Activated T-helper 17 cell treated with anti-CD3 and anti-CD28 coated beads, Interleukin-2, amount 50 U/mL, for 72 hours (primary cell): ENCODE measurements around the gene PRPF31. TPM values are rescaled to one million over a fixed set of nuclear protein-coding genes. Genes with fewer than 3 reads are reported as not detected.
A peak's percentile ranks its signal among the peaks of the same experiment; 100 is the strongest.
"Not testable (repeated sequence)": the region's sequence is repeated elsewhere in the genome, so short reads cannot be mapped to it uniquely, and the experiment has no call there.

ENCODE experiments used
- ATAC-seq: fragments of 150-1000 bp; cut with Tn5 transposase; replicated peaks from 2 replicates; pipeline ENCODE4 v1.10.0; 2021; ENCODE audit warnings: mild to moderate bottlenecking, moderate library complexity
- H3K27ac Mint-ChIP-seq: one replicate; pipeline ENCODE4 v1.8.0; 2022; ENCODE audit warnings: mixed read lengths
- H3K27me3 Mint-ChIP-seq: one replicate; pipeline ENCODE4 v1.8.0; 2022; ENCODE audit warnings: mixed read lengths
- H3K36me3 Mint-ChIP-seq: one replicate; pipeline ENCODE4 v1.8.0; 2022; ENCODE audit warnings: low read depth, mild to moderate bottlenecking, mixed read lengths
- H3K4me1 Mint-ChIP-seq: one replicate; pipeline ENCODE4 v1.8.0; 2022; ENCODE audit warnings: mixed read lengths
- H3K4me3 Mint-ChIP-seq: one replicate; pipeline ENCODE4 v1.8.0; 2022; ENCODE audit warnings: mild to moderate bottlenecking, mixed read lengths
- H3K9me3 Mint-ChIP-seq: one replicate; pipeline ENCODE4 v1.8.0; 2022; ENCODE audit warnings: mixed read lengths
- total RNA-seq, 2 donors: library from RNA; stranded (reverse); gene quantifications; one replicate each; pipeline ENCODE4 v1.2.3, GENCODE V29; 2022

Gene PRPF31
- total RNA-seq: 10 to 100 TPM; 56.4 to 99.2 TPM

- Mint-ChIP-seq H3K27ac (peak within 1 kb of the TSS; percentile 94), H3K27me3 (no peaks in the 10 kb centered on the region), H3K4me1 (peaks cover 18% of the 10 kb centered on the region), H3K9me3 (no peaks in the 10 kb centered on the region), H3K36me3 (peaks cover 80% of the 10 kb centered on the region), H3K4me3 (peak within 1 kb of the TSS; percentile 91)
- peak; percentile 96 for ATAC-seq
Measured at GRCh38 chr19:54115109-54116063, at the start of gene PRPF31, which contains the start of gene TFPT. Gene PRPF31, plus strand, starts transcription at chr19:54115754. Its CDS starts 2,525 bp downstream, at chr19:54118279. Gene TFPT, minus strand, starts transcription at chr19:54115657. Its CDS starts 388 bp downstream, at chr19:54115269.

GRCh38 chr19:54069470-54069869, 46.1 kb upstream of the PRPF31 start:
- H3K27ac Mint-ChIP-seq: no peak overlapping the region
- no peaks in the 10 kb centered on the region for H3K36me3 Mint-ChIP-seq
- H3K27me3 Mint-ChIP-seq: peaks cover 18% of the 10 kb centered on the region
- no peak for ATAC-seq
- no peak overlapping the region for H3K4me3 Mint-ChIP-seq
- H3K9me3 Mint-ChIP-seq: no peaks in the 10 kb centered on the region
- H3K4me1 Mint-ChIP-seq: no peaks in the 10 kb centered on the region

- H3K9me3 Mint-ChIP-seq: no peaks in the 10 kb centered on the region
Measured at GRCh38 chr19:54073829-54074228, 41.7 kb upstream of the PRPF31 start.

GRCh38 chr19:54074851-54075250, 40.7 kb upstream of the PRPF31 start:
- Mint-ChIP-seq H3K36me3 (no peaks in the 10 kb centered on the region), H3K4me3 (no peak overlapping the region), H3K27me3 (peaks cover 9% of the 10 kb centered on the region), H3K4me1 (no peaks in the 10 kb centered on the region), H3K9me3 (no peaks in the 10 kb centered on the region), H3K27ac (no peak overlapping the region)
- ATAC-seq: no peak

More at GRCh38 chr19:54073829-54074228, 41.7 kb upstream of the PRPF31 start:
- ATAC-seq: no peak
- Mint-ChIP-seq H3K27me3 (peaks cover 17% of the 10 kb centered on the region), H3K4me1 (no peaks in the 10 kb centered on the region), H3K4me3 (no peak overlapping the region), H3K36me3 (no peaks in the 10 kb centered on the region), H3K27ac (no peak overlapping the region)

GRCh38 chr19:54077334-54077733, 38.2 kb upstream of the PRPF31 start:
- Mint-ChIP-seq H3K27ac (no peak overlapping the region), H3K9me3 (no peaks in the 10 kb centered on the region), H3K4me3 (no peak overlapping the region), H3K27me3 (peaks cover 5% of the 10 kb centered on the region), H3K4me1 (no peaks in the 10 kb centered on the region), H3K36me3 (no peaks in the 10 kb centered on the region)
- ATAC-seq: no peak

- no peak within 1 kb of the TSS for H3K27ac Mint-ChIP-seq
- H3K9me3 Mint-ChIP-seq: no peaks in the 10 kb centered on the region
- H3K4me3 Mint-ChIP-seq: no peak within 1 kb of the TSS
- ATAC-seq: no peak
- H3K36me3 Mint-ChIP-seq: no peaks in the 10 kb centered on the region
- peaks cover 2% of the 10 kb centered on the region for H3K27me3 Mint-ChIP-seq
- H3K4me1 Mint-ChIP-seq: no peaks in the 10 kb centered on the region
Measured at GRCh38 chr19:54081032-54081431, 34.5 kb upstream of the PRPF31 start, which contains the start of gene TARM1. Gene TARM1, minus strand, starts transcription at chr19:54081365. Its CDS starts 25 bp downstream, at chr19:54081340.

GRCh38 chr19:54084410-54084809, 31.1 kb upstream of the PRPF31 start:
- no peak for ATAC-seq
- H3K4me1 Mint-ChIP-seq: no peaks in the 10 kb centered on the region
- no peak overlapping the region for H3K4me3 Mint-ChIP-seq
- no peaks in the 10 kb centered on the region for H3K9me3 Mint-ChIP-seq
- H3K27ac Mint-ChIP-seq: no peak overlapping the region
- H3K27me3 Mint-ChIP-seq: peaks cover 3% of the 10 kb centered on the region
- H3K36me3 Mint-ChIP-seq: no peaks in the 10 kb centered on the region

- Mint-ChIP-seq H3K27me3 (peaks cover 5% of the 10 kb centered on the region), H3K4me3 (peak overlapping the region; percentile 13), H3K36me3 (no peaks in the 10 kb centered on the region), H3K9me3 (no peaks in the 10 kb centered on the region), H3K27ac (no peak overlapping the region), H3K4me1 (no peaks in the 10 kb centered on the region)
- ATAC-seq: no peak
Measured at GRCh38 chr19:54094426-54095000, 21.0 kb upstream of the PRPF31 start.

GRCh38 chr19:54095136-54095858, 20.3 kb upstream of the PRPF31 start:
- no peaks in the 10 kb centered on the region for H3K36me3 Mint-ChIP-seq
- no peak for ATAC-seq
- H3K27ac Mint-ChIP-seq: no peak overlapping the region
- H3K4me3 Mint-ChIP-seq: peak overlapping the region; percentile 54
- peaks cover 5% of the 10 kb centered on the region for H3K27me3 Mint-ChIP-seq
- H3K4me1 Mint-ChIP-seq: no peaks in the 10 kb centered on the region
- no peaks in the 10 kb centered on the region for H3K9me3 Mint-ChIP-seq

GRCh38 chr19:54095859-54096616, 19.5 kb upstream of the PRPF31 start:
- H3K4me3 Mint-ChIP-seq: peak overlapping the region; percentile 54
- peak overlapping the region; percentile 18 for H3K27ac Mint-ChIP-seq
- not testable (repeated sequence) for H3K27me3 Mint-ChIP-seq, H3K4me1 Mint-ChIP-seq, H3K9me3 Mint-ChIP-seq, H3K36me3 Mint-ChIP-seq
- peak; percentile 82 for ATAC-seq

- H3K4me3 Mint-ChIP-seq: peak overlapping the region; percentile 54
- peak; percentile 65 for ATAC-seq
- peak overlapping the region; percentile 18 for H3K27ac Mint-ChIP-seq
- H3K27me3 Mint-ChIP-seq: peaks cover 5% of the 10 kb centered on the region
- no peaks in the 10 kb centered on the region for H3K4me1 Mint-ChIP-seq
- no peaks in the 10 kb centered on the region for H3K9me3 Mint-ChIP-seq
- no peaks in the 10 kb centered on the region for H3K36me3 Mint-ChIP-seq
Measured at GRCh38 chr19:54096617-54097106, 18.9 kb upstream of the PRPF31 start.

- Mint-ChIP-seq H3K4me1 (no peaks in the 10 kb centered on the region), H3K27me3 (no peaks in the 10 kb centered on the region), H3K4me3 (no peak overlapping the region), H3K27ac (no peak overlapping the region), H3K9me3 (no peaks in the 10 kb centered on the region), H3K36me3 (no peaks in the 10 kb centered on the region)
- ATAC-seq: no peak
Measured at GRCh38 chr19:54099190-54099902, 16.2 kb upstream of the PRPF31 start.

GRCh38 chr19:54099903-54100255, 15.7 kb upstream of the PRPF31 start:
- H3K27me3 Mint-ChIP-seq, H3K36me3 Mint-ChIP-seq, H3K9me3 Mint-ChIP-seq, H3K4me3 Mint-ChIP-seq, H3K4me1 Mint-ChIP-seq, ATAC-seq, H3K27ac Mint-ChIP-seq: not testable (repeated sequence)
